Prostate gland (tissue), 2 donors: ENCODE data around the gene PPP2R5B.

Source experiments
- POLR2A ChIP-seq: fragments of 450-650 bp; IDR thresholded peaks from one replicate; pipeline ENCODE4 v1.6.1; 2016; ENCODE audit warnings: antibody characterized with exemption, mild to moderate bottlenecking
- POLR2AphosphoS5 ChIP-seq: sonication (generic); formaldehyde crosslinking; IDR thresholded peaks from one replicate; pipeline ENCODE4 v1.6.1; 2017; ENCODE audit warnings: antibody characterized with exemption
- TF ChIP-seq, protein P1 (sequence below), 4 experiments: fragments of 200-600 bp in 2 of 4; fragments of 450-650 bp in 2 of 4; sonication (generic) in 2 of 4; IDR thresholded peaks; 1 replicate in 3 of 4; 2 replicates in 1 of 4; pipeline ENCODE4 v1.5.1; 2016 to 2019; ENCODE audit warnings: antibody characterized with exemption in 4 of 4, mild to moderate bottlenecking in 2 of 4, moderate library complexity in 2 of 4

DNA sequence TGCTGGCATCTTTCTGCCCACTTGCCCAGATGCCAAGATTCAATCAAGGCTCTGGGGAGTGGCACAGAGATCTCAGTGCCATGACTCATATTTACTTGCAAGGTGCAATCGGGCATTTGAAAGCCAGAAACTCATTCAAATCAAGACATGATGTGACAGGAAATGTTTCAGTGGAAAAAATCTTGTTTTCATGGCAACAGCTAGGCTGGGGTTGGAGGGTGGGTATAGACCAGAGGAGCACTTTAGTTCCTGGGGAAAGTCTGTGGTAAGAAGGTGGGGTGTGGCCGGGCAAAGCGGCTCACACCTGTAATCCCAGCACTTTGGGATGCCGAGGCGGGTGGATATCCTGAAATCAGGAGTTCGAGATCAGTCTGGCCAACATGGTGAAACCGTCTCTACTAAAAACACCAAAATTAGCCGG lies 46.3 kb downstream of the PPP2R5B start:
- TF ChIP-seq, protein P1, sequence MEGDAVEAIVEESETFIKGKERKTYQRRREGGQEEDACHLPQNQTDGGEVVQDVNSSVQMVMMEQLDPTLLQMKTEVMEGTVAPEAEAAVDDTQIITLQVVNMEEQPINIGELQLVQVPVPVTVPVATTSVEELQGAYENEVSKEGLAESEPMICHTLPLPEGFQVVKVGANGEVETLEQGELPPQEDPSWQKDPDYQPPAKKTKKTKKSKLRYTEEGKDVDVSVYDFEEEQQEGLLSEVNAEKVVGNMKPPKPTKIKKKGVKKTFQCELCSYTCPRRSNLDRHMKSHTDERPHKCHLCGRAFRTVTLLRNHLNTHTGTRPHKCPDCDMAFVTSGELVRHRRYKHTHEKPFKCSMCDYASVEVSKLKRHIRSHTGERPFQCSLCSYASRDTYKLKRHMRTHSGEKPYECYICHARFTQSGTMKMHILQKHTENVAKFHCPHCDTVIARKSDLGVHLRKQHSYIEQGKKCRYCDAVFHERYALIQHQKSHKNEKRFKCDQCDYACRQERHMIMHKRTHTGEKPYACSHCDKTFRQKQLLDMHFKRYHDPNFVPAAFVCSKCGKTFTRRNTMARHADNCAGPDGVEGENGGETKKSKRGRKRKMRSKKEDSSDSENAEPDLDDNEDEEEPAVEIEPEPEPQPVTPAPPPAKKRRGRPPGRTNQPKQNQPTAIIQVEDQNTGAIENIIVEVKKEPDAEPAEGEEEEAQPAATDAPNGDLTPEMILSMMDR (IDR thresholded peaks at IDR 0.05): no peak
- no peak for TF ChIP-seq POLR2A
- TF ChIP-seq POLR2AphosphoS5: no peak
